ENCODE data around the gene SEMA6B. TPM values are rescaled to one million over a fixed set of nuclear protein-coding genes. Genes with fewer than 3 reads are reported as not detected.

Gene SEMA6B
- polyA plus RNA-seq, 1 experiment = 0.22 TPM

- Histone ChIP-seq H3K36me3 (ENCODE audit: control insufficient read depth, insufficient read depth, low read length) (no peaks in the 10 kb centered on the region), H3K27me3 (ENCODE audit: control insufficient read depth, insufficient read depth, low read length) (peaks cover 28% of the 10 kb centered on the region), H3K4me3 (ENCODE audit: low read depth, low read length) (peak overlapping the region; percentile 44)
- TF ChIP-seq CTCF (IDR thresholded peaks at IDR 0.05; ENCODE audit: insufficient read depth, low read depth, low read length) = no peak
- ChIA-PET CTCF (interaction anchor here (0.8 to 2.6 kb wide), 10 partner anchors 8 to 52 kb away, joined by 3 to 10 read pairs (median 4); no protein-coding TSS in a partner anchor), POLR2A (interaction anchor here (0.6 kb wide), 1 partner anchor 14 kb away, joined by 4 read pairs; no protein-coding TSS in a partner anchor)
- DNase-seq (ENCODE audit: low read depth) = no peak
These were observed 25.4 kb upstream of the SEMA6B start for GRCh38 chr19:4584670-4585460.

- Histone ChIP-seq H3K4me3 (ENCODE audit: low read depth, low read length) (peak overlapping the region; percentile 44), H3K36me3 (ENCODE audit: control insufficient read depth, insufficient read depth, low read length) (no peaks in the 10 kb centered on the region), H3K27me3 (ENCODE audit: control insufficient read depth, insufficient read depth, low read length) (peaks cover 35% of the 10 kb centered on the region)
- POLR2A ChIA-PET = interaction anchor here (0.6 kb wide), 1 partner anchor 13 kb away, joined by 4 read pairs; no protein-coding TSS in a partner anchor
- CTCF ChIA-PET = interaction anchor here (0.8 to 2.3 kb wide), 7 partner anchors 8 to 50 kb away, joined by 3 to 7 read pairs (median 4); no protein-coding TSS in a partner anchor
- TF ChIP-seq CTCF (IDR thresholded peaks at IDR 0.05; ENCODE audit: insufficient read depth, low read depth, low read length) = no peak
- DNase-seq (ENCODE audit: low read depth) = no peak
These were observed 24.6 kb upstream of the SEMA6B start for GRCh38 chr19:4583961-4584669.

GRCh38 chr19:4582980-4583842 is 23.7 kb upstream of the SEMA6B start:
- CTCF ChIA-PET = no interaction called here
- Histone ChIP-seq H3K4me3 (ENCODE audit: low read depth, low read length) (no peak overlapping the region), H3K36me3 (ENCODE audit: control insufficient read depth, insufficient read depth, low read length) (no peaks in the 10 kb centered on the region), H3K27me3 (ENCODE audit: control insufficient read depth, insufficient read depth, low read length) (peaks cover 35% of the 10 kb centered on the region)
- no peak for DNase-seq (ENCODE audit: low read depth)
- TF ChIP-seq CTCF (IDR thresholded peaks at IDR 0.05; ENCODE audit: insufficient read depth, low read depth, low read length) = no peak
- POLR2A ChIA-PET = no interaction called here

- ChIA-PET CTCF (no interaction called here), POLR2A (no interaction called here)
- 0 out of 2 replicates have a peak overlapping the region, but pooled peaks have one; percentile 6 for H3K4me3 ChIP-seq (ENCODE audit: low read depth, low read length)
- no peak for DNase-seq (ENCODE audit: low read depth)
- no peak for TF ChIP-seq CTCF (IDR thresholded peaks at IDR 0.05; ENCODE audit: insufficient read depth, low read depth, low read length)
- peaks cover 35% of the 10 kb centered on the region for H3K27me3 ChIP-seq (ENCODE audit: control insufficient read depth, insufficient read depth, low read length)
- no peaks in the 10 kb centered on the region for H3K36me3 ChIP-seq (ENCODE audit: control insufficient read depth, insufficient read depth, low read length)
These were observed 22.4 kb upstream of the SEMA6B start for GRCh38 chr19:4581666-4582553.
